ENCODE measurements around the gene MED27.

MED27 gene

GRCh38 chr9:131999692-132000551 is 79.7 kb downstream of the MED27 start:
- no peak for DNase-seq (ENCODE audit: low read depth in 2 of 2)

DNA sequence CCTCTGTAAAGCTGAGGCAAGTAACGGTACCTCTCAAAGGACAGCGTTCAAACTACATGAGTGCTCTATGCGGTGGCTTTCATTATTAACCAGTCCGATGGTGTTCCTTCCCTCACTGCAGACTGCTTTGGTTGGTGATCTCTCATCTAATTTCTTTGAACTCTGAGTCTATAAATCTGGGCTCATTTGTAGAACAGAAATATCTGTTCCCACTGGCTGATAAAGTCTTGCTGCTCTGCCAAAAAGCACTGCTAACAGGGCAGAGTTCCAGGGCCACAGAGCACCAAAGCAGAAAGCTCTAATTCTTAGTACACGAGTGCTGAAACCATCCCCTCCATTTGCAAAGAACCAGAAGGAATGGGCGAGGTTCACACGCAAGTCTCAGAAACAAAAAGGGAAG is 81.9 kb downstream of the MED27 start:
- DNase-seq (ENCODE audit: low read depth in 2 of 2) = no peak

GRCh38 chr9:131997076-131997475 is 82.6 kb downstream of the MED27 start:
- DNase-seq (ENCODE audit: low read depth in 2 of 2) = no peak

DNA sequence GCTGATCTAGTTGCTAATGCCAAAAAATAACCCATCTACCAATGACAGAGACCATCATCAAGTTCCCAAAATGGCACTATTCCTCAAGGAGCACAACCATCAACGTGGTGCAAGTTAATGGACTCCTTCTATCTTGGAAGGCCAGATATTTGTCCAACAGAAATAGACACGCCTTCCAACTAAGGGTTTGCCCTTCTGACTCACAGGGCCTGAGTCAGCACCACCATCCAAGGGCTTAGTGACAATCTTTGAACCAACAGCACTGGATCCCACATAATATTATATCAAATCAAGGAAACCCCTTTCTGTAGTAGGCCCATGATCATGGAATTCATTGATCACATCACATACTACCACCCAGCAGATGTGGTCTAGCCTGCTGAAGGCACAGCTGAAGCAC is 84.3 kb downstream of the MED27 start:
- DNase-seq (ENCODE audit: low read depth in 2 of 2) = no peak

- no peak for DNase-seq (ENCODE audit: low read depth in 2 of 2)
Observed at GRCh38 chr9:131994364-131995125, 85.1 kb downstream of the MED27 start.

GRCh38 chr9:131992906-131993657 is 86.6 kb downstream of the MED27 start:
- no peak for DNase-seq (ENCODE audit: low read depth in 2 of 2)

DNA sequence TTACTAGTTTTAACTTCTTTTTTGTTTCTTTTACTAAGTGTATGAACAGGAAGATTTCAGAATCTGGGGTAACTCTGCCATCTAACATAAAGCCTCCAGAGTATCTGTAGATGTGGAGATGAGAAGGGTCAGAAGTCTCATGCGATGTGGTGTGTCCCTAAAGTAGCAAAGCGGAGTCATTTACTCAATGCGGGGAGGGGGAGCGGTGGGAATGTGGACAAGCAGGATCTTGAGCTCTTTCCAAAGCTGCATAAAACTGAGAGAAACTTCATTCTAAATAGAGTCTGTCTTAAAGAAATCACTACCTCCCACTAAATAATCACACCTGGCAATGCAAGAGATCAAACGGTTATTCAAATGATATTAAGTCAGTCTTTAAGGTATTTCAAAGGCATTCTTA is 92.4 kb downstream of the MED27 start:
- no peak for DNase-seq (ENCODE audit: low read depth in 2 of 2)

- DNase-seq (ENCODE audit: low read depth in 2 of 2) = no peak
Observed at GRCh38 chr9:131986576-131986975, 93.1 kb downstream of the MED27 start.

DNA sequence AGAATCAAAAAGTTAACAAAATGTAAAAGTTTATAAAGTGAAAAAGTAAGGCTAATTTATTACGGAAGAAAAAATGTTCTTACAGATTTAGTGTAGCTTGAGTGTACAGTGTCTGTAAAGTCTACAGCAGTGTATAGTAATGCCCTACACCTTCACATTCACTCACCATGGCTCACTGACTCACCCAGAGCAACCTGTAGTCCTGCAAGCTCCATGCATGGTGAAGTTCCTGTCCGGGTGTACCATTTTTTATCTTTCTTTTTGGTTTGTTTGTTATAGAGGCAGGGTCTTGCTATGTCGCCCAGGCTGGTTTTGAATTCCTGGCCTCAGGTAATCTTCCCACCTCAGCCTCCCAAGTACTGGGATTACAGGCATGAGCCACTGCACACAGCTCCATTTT is 93.6 kb downstream of the MED27 start:
- DNase-seq (ENCODE audit: low read depth in 2 of 2) = no peak

- no peak for DNase-seq (ENCODE audit: low read depth in 2 of 2)
Observed at GRCh38 chr9:131984564-131984963, 95.1 kb downstream of the MED27 start.

GRCh38 chr9:131982671-131983239 is 96.9 kb downstream of the MED27 start:
- DNase-seq (ENCODE audit: low read depth in 2 of 2) = no peak

- no peak for DNase-seq (ENCODE audit: low read depth in 2 of 2)
Observed at GRCh38 chr9:131982102-131982501, 97.6 kb downstream of the MED27 start.

- no peak for DNase-seq (ENCODE audit: low read depth in 2 of 2)
Observed at GRCh38 chr9:131981116-131981776, 98.4 kb downstream of the MED27 start.

DNA sequence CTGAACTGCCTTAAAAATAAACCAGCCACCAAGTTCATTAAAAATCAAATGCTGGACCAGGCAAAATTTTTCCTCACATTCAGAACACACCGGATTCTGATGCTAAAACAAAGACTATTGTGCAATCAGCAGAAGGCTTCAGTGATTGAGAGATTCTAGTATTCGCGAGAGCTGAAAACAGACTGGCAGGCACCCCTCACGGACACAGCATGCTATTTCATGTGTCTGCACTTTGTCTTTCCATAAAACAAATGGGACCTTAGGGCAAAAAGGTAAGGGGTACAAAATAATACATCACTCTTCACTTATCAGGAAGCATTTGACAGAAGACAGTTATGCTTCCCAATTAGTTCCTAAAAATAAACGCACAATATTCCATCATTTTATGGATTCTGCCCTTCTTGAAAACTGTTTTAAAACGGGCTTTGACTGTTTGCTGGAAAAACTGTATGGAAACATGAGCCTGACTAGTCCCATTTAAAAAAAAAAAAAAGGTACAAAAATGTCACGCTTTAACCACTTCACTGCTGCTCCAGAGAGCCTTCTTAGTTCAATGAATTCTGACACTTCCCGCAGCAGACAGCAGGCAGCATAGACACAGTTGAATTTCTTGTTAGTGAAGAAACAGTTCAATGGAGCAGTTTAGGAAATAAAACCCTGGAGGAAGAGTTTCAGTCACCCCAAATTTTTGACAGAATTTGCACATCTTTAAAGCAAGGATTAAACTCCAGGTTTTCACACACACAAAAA is 99.2 kb downstream of the MED27 start:
- DNase-seq (ENCODE audit: low read depth in 2 of 2) = no peak

DNA sequence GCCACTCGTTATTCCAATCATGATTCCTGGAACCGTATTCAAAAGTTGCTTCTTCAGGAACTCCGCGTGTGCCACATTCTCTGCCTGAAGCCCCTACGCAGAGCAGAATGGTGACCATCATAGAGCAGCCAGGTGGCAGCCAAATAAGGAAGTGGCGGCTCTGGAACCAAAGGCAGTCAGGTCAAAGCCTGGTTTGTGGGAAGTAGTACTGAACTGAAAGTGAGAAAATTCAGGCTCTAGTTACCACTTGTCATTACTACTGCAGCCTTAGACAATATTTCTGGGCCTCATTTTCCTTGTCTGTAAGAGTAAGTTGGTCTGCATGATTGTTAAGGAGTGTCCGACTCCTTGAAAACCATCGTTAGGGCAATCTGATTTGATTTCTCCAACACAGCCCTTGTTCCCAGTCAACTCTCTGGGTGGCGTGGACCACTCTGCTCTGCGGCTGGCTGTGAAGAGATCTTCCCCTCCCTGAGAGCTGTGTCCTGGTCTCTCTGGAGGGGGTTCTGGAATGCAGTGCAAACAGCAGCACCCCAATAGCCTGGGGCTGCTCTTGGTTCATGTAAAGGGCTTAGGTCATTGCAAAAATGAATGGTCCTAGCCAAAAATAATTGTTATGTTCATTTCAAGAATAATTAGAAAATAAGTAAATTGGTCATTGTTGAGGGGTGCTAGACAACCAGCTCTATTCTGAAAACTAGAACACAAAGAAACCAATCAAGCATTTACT is 102.4 kb downstream of the MED27 start:
- no peak for DNase-seq (ENCODE audit: low read depth in 2 of 2)

GRCh38 chr9:131976157-131977108 is 103.2 kb downstream of the MED27 start:
- no peak for DNase-seq (ENCODE audit: low read depth in 2 of 2)

DNA sequence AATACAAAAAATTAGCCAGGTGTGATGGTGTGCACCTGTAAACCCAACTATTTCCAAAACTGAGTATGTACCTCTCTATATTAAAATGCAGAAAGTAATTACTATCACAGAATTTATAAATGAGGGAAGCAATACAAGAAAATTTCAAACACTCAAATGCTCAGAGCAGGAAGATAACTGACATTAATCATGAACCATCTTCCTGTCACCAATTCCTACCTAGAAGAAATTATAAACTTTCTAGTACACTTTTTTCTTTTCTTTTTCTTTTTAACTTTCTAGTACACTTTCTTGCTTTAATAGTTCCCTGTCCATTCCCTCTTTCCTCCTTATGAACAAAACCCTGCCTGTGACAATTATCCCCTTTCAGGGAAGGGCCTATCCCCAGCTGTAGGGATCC is 106.8 kb downstream of the MED27 start:
- DNase-seq (ENCODE audit: low read depth in 2 of 2) = no peak

GRCh38 chr9:131971482-131972074 is 108.1 kb downstream of the MED27 start:
- no peak for DNase-seq (ENCODE audit: low read depth in 2 of 2)

Measured in stimulated activated CD8-positive, alpha-beta memory T cell treated with anti-CD3 and anti-CD28 coated beads, Interleukin-2, amount 100 ng/mL, for 48 hours (primary cell).